ENCODE results near the gene TRIM44.

- TF ChIP-seq CTCF (IDR thresholded peaks at IDR 0.05) (no peak), POLR2A (IDR thresholded peaks at IDR 0.05) (no peak)
Observed at GRCh38 chr11:35654711-35655110, 7.9 kb upstream of the TRIM44 start.
